Superior temporal gyrus (tissue), 1 donor: ENCODE measurements around the gene KATNB1.

Experiments
- DNase-seq: peaks from one replicate; pipeline ENCODE4 v3.0.0-alpha.2; 2016; ENCODE audit errors: extremely low spot score

KATNB1 gene

DNA sequence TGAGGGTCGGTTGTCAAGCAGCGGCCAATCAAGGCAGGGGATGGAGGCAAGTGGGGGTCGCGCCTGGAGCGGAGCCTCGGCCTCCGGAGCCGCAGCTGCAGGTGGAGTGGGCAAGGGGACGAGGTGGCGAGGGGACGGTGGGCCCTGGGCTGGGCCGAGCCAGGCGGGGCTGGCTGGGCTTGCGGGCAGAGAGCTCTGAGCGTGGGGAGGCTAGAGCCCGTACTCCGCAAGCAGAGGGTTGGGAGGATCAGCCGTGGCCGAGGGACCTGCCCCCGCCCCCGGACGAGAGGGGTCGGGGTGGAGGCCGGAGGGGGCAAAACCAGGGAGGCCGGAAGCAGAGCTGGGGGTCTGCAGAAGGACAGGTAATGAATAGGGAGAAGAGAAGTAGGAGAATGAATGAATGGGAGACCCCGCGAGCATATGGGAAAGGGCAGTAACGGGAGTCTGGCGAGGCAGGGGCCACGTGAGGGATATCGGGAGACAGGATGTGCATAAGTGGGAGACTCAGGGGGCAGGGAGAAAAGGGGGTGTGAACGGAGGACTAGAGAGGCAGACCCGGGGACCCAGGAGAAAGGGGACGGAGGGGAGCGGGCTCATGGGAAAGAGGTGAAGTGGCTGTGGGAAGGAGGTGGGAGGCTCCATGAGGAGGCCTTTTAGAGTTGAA is at the start of gene KATNB1:
KATNB1 (plus strand) TSS at position 16 of the 664 bp plus-strand sequence. CDS start 1,474 bp downstream, outside the sequence.
- DNase-seq = no peak

DNA sequence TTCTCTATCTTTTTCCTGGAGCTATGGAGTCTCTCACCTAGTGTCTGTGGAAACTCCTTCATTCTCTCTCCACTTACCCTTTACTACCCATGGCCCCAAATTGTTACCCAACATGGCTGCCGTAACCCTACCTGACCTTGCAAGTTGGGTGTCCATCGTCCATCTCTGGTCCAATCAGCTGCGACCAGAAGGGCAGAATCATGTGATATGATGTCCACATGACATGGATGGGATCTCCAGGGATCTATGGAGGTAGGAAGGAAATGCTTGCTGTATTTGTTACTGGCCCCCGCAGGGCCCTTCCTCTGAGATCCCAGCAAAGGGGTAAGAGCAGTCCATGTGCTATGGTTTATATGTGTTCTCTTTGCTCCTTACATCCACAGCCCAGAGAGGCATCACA is 49.0 kb upstream of the KATNB1 start:
- no peak for DNase-seq

GRCh38 chr16:57687363-57687929 is 48.1 kb upstream of the KATNB1 start:
- no peak for DNase-seq

GRCh38 chr16:57688487-57688986 is 47.0 kb upstream of the KATNB1 start:
- DNase-seq = no peak

DNA sequence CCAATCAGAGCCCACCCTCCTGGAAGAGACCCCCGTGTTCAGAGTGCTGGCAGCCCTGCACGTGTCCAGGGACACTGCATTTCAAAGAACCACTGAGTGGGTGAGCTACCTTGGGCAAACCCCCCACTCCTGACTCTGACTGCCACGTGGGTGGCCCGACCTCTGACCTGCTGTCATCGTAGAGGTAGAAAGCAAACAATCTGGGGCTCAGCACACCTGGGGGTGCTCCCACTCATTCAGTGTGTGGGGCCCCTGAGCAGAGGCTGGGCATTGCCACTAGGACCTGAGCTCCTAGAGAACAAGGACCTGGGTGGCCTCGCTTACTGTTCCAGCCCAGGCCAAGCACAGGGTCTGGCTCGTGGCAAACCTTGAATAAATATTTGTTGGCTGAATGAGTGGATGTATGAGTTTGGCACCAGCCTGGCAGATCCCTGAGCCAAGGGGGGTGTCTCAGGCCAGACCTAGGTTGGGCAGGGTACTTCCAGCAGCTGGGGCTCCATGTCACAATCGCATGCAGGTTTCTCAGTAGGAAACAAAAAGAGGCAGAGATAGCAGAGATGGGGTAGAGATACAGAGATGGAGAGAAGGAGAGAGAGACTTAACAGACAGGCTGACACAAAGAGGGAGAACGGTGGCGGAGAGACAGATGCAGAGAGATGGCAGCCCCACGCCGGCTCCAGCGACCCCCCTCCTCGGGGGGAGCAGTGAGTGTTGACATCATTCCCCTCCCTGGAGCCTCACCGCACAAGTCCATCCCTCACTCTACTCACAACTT is 46.4 kb upstream of the KATNB1 start:
- DNase-seq = no peak

DNA sequence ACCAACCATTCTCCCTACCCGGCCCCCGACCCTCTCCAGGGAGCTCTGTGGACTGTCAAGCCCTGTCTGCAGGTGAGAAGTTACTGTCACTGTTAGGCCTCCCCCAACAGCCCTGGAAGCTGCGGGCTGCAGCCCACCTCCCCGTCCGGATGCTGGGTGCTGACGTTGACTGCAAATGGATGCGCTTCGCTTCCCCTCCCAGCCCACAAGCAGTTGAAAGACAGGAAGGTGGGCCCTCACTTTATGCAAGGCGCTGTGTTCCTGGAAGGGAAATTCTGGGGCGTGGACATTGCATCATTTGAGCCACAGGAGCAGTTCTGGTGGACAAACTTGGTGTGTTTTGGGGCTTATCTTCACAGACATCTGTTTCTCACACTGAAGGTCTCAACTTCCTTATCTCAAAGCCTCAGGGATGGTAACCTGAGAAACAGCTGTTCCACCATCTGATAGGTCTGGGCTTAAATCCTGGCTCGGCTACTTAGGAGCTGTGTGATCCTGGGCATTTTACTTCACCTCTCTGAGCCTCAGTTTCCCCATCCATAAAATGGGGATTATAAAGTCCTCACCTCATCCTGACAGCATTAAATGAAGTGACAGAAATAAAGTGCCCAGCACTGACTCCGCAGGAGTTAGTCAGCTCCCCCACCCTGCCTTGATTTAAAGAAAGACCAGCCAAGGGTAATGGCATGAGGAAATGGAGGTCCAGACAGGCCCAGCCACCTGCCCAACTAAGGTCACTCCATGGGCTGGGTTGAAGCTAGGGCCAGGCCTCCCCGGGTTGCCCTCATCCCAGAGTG is 45.6 kb upstream of the KATNB1 start:
- DNase-seq = no peak

GRCh38 chr16:57690782-57691471 is 44.6 kb upstream of the KATNB1 start:
- no peak for DNase-seq

DNA sequence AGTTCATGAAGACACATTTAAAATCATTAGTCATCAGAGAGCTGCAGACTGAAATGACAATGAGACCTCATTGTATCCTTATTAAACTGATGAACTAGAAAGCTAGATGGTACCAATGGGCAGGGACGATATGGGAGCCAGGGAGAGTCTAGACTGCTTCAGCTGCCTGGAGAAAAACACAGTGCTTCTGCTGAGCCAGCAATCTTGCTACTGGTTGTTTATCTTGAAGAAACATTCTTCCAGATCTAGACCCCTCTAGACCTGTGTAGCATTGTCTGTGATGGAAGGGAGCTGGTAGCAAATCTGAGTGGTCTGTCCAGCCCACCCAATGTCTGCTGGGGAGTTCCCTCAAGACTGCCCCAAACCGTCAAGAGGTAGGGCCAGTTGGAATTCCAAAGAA is 42.9 kb upstream of the KATNB1 start:
- no peak for DNase-seq

- DNase-seq = no peak
These were observed 42.0 kb upstream of the KATNB1 start for GRCh38 chr16:57693550-57693949.

- no peak for DNase-seq
These were observed 41.3 kb upstream of the KATNB1 start for GRCh38 chr16:57694231-57694724.

GRCh38 chr16:57694725-57695679 is 40.6 kb upstream of the KATNB1 start, which contains the start of gene DRC7:
Gene DRC7 (plus strand): TSS chr16:57694806. CDS start chr16:57697950, 3,144 bp downstream.
- DNase-seq = peak; percentile 61

- DNase-seq = no peak
These were observed 39.9 kb upstream of the KATNB1 start for GRCh38 chr16:57695680-57696069.

GRCh38 chr16:57696240-57696639 is 39.3 kb upstream of the KATNB1 start:
- DNase-seq = no peak

GRCh38 chr16:57697896-57698537 is 37.6 kb upstream of the KATNB1 start:
- no peak for DNase-seq

- DNase-seq = no peak
These were observed 36.7 kb upstream of the KATNB1 start for GRCh38 chr16:57698812-57699405.

DNA sequence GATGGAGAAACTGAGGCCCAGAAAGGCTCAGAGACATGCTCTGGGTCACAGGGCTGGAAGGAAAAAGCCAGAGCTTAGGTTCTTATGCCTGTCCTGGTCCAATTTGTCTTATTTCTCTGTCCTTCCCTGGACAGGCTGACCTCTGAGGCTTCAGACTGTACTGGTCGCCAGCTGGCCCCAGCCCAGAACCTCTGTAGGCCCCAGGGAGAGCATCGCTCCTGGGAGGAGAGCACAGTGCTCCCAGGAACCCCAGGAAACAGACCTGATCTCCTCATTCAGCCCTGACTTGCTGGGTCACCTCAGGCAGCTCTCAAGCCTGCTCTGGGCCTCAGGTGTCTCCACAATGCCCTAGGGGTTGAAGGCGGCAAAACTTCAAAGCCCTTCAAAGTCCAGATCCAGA is 36.1 kb upstream of the KATNB1 start:
- no peak for DNase-seq

DNA sequence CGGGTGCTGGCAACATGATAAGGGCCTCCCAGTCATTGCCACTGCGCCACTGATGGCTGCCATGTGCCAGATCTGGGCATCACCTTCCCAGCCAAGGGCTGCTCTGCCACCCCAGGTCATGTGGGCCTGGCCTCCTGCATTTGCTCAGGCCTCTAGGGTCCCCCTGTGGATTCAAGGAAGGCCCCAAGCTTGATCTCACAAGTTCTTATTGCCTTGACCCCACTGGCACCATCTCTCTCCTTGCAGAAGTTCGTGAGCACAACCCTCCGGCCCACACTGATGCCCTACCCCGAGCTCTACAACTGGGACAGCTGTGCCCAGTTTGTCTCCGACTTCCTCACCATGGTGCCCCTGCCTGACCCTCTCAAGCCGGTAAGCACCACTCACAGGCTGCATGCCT is 35.7 kb upstream of the KATNB1 start:
- no peak for DNase-seq

GRCh38 chr16:57700781-57701551 is 34.6 kb upstream of the KATNB1 start:
- no peak for DNase-seq
